IMR-90 (cell line): ENCODE results near the gene AKR7A2. TPM values are rescaled to one million over a fixed set of nuclear protein-coding genes. Genes with fewer than 3 reads are reported as not detected.

Experiments
- ATAC-seq: fragments of 200-7000 bp; cut with Tn5 transposase; 2 replicates; pipeline ENCODE4 v1.9.1; 2020; ENCODE audit warnings: low read depth, mild to moderate bottlenecking, moderate library complexity
- BruUV-seq: library from RNA; stranded (reverse); fragments of 400-500 nt; replicated peaks from 2 replicates; lab custom pipeline; 2021; lab: Mats Ljungman, UMichigan
- CTCF ChIA-PET: fragments of 300-600 bp; formaldehyde crosslinking; extraction: SDS; loops from one replicate; lab custom pipeline; 2021; ENCODE audit warnings: antibody characterized with exemption; lab: Yijun Ruan, JAX
- POLR2A ChIA-PET: fragments of 300-600 bp; sonication (Branson Sonifier 250); formaldehyde crosslinking; loops from one replicate; lab custom pipeline; 2022; ENCODE audit warnings: antibody characterized with exemption; ENCODE audit not compliant: unreplicated experiment; lab: Charles Lee
- DNase-seq: peaks from one replicate; pipeline ENCODE4 v3.0.0; 2013
- H2AFZ ChIP-seq: replicated peaks from 2 replicates; pipeline ENCODE3; 2013; ENCODE audit warnings: low read length, mild to moderate bottlenecking; ENCODE audit not compliant: poor library complexity
- H2AK5ac ChIP-seq: 2 replicates; pipeline ENCODE4 v1.6.1; 2013; ENCODE audit warnings: low read depth, low read length, inconsistent platforms
- H2AK9ac ChIP-seq: replicated peaks from 2 replicates; pipeline ENCODE3; 2013; ENCODE audit warnings: mild to moderate bottlenecking, low read depth, low read length, moderate library complexity; ENCODE audit not compliant: poor library complexity
- H2BK120ac ChIP-seq: 2 replicates; pipeline ENCODE4 v1.6.1; 2013; ENCODE audit warnings: low read depth, low read length, inconsistent platforms
- H2BK15ac ChIP-seq: 3 replicates; pipeline ENCODE4 v1.6.1; 2013; ENCODE audit warnings: low read depth, low read length, inconsistent platforms
- H2BK20ac ChIP-seq: 2 replicates; pipeline ENCODE4 v1.6.1; 2013; ENCODE audit warnings: low read depth, mild to moderate bottlenecking, inconsistent platforms, low read length, moderate library complexity
- H2BK5ac ChIP-seq: 2 replicates; pipeline ENCODE4 v1.6.1; 2013; ENCODE audit warnings: mild to moderate bottlenecking, low read depth, low read length, inconsistent platforms; ENCODE audit not compliant: poor library complexity, severe bottlenecking
- H3K14ac ChIP-seq: replicated peaks from 2 replicates; pipeline ENCODE4 v1.6.1; 2013; ENCODE audit warnings: low read depth, low read length, inconsistent platforms
- H3K18ac ChIP-seq: 2 replicates; pipeline ENCODE4 v1.6.1; 2013; ENCODE audit warnings: low read depth, low read length, control low read depth
- H3K23ac ChIP-seq: 2 replicates; pipeline ENCODE4 v1.6.1; 2013; ENCODE audit warnings: low read depth, low read length, inconsistent platforms
- H3K27ac ChIP-seq: 2 replicates; pipeline ENCODE4 v1.5.1; 2013; ENCODE audit warnings: mild to moderate bottlenecking, control low read depth, low read length; ENCODE audit not compliant: insufficient read depth
- H3K27me3 ChIP-seq: 2 replicates; pipeline ENCODE4 v1.6.1; 2013; ENCODE audit warnings: low read length; ENCODE audit not compliant: control insufficient read depth, insufficient read depth
- H3K36me3 ChIP-seq: 2 replicates; pipeline ENCODE4 v1.6.1; 2013; ENCODE audit warnings: low read length, mixed read lengths; ENCODE audit not compliant: control insufficient read depth, insufficient read depth
- H3K4ac ChIP-seq: 2 replicates; pipeline ENCODE4 v1.6.1; 2013; ENCODE audit warnings: low read depth, low read length, inconsistent platforms
- H3K4me1 ChIP-seq: 2 replicates; pipeline ENCODE4 v1.6.1; 2013; ENCODE audit warnings: low read length, mixed read lengths; ENCODE audit not compliant: control insufficient read depth, insufficient read depth
- H3K4me2 ChIP-seq: 2 replicates; pipeline ENCODE4 v1.6.1; 2013; ENCODE audit warnings: low read depth, mild to moderate bottlenecking, control low read depth, low read length, moderate library complexity
- H3K4me3 ChIP-seq: 2 replicates; pipeline ENCODE4 v1.5.1; 2013; ENCODE audit warnings: low read depth, mild to moderate bottlenecking, control low read depth, low read length, moderate library complexity; ENCODE audit not compliant: insufficient read depth
- H3K56ac ChIP-seq: 2 replicates; pipeline ENCODE4 v1.6.1; 2013; ENCODE audit warnings: low read length, inconsistent platforms; ENCODE audit not compliant: insufficient read depth; ENCODE audit errors: extremely low read depth
- H3K79me1 ChIP-seq, 2 experiments: 2 replicates each; pipeline ENCODE4 v1.6.1; 2013; ENCODE audit warnings: low read length in 2 of 2, inconsistent platforms in 1 of 2, low read depth in 1 of 2
- H3K9ac ChIP-seq: 2 replicates; pipeline ENCODE4 v1.6.1; 2013; ENCODE audit warnings: low read depth, low read length, control low read depth
- H3K9me1 ChIP-seq: 2 replicates; pipeline ENCODE4 v1.6.1; 2013; ENCODE audit warnings: low read length, inconsistent platforms; ENCODE audit not compliant: insufficient read depth
- H3K9me3 ChIP-seq: 2 replicates; pipeline ENCODE4 v1.6.1; 2013; ENCODE audit warnings: low read length; ENCODE audit not compliant: control insufficient read depth, insufficient read depth
- H4K20me1 ChIP-seq: 2 replicates; pipeline ENCODE4 v1.6.1; 2013; ENCODE audit warnings: low read length, inconsistent platforms; ENCODE audit not compliant: insufficient read depth
- H4K5ac ChIP-seq: 2 replicates; pipeline ENCODE4 v1.6.1; 2013; ENCODE audit warnings: mild to moderate bottlenecking, low read depth, low read length, control low read depth
- H4K8ac ChIP-seq, 2 experiments: 2 replicates each; pipeline ENCODE4 v1.6.1; 2013; ENCODE audit warnings: low read depth in 2 of 2, low read length in 2 of 2, control low read depth in 1 of 2, inconsistent platforms in 1 of 2
- H4K91ac ChIP-seq: 2 replicates; pipeline ENCODE4 v1.6.1; 2013; ENCODE audit warnings: low read depth, low read length, inconsistent platforms; ENCODE audit not compliant: insufficient read depth
- MXI1 ChIP-seq: IDR thresholded peaks from 2 replicates; pipeline ENCODE4 v1.6.1; 2012; ENCODE audit warnings: low read depth, mild to moderate bottlenecking, low read length, moderate library complexity, borderline replicate concordance
- NFE2L2 ChIP-seq: fragments of 150-350 bp; IDR thresholded peaks from 2 replicates; pipeline ENCODE4 v1.6.1; 2016; ENCODE audit warnings: low read depth, mild to moderate bottlenecking, low read length
- WGBS, 2 experiments: methylation state at CpG; one replicate each; pipeline versions ENCODE4 v1.1.5 to v1.1.7; 2013; ENCODE audit warnings: missing lambda C conversion rate in 2 of 2; ENCODE audit not compliant: insufficient read length in 1 of 2; ENCODE audit errors: extremely low coverage in 2 of 2; 5-methylcytosine and 5-hydroxymethylcytosine counted together
- dilution Hi-C: fragments of 300-500 bp; cut with HindIII; formaldehyde crosslinking; loops from one replicate; pipeline ENCODE4 v1.14.3; 2018; ENCODE audit warnings: low sequenced_read_pairs; ENCODE audit not compliant: unreplicated experiment
- in situ Hi-C: fragments of 300-500 bp; cut with MboI; formaldehyde crosslinking; loops from 3 replicates; pipeline ENCODE4 v1.14.3; 2019; ENCODE audit warnings: low sequenced_read_pairs, inconsistent platforms, mixed read lengths
- intact Hi-C: fragments of 100-400 bp; cut with micrococcal nuclease; formaldehyde crosslinking; loops from 2 replicates; pipeline ENCODE4 v1.10.0; 2022
- polyA plus RNA-seq, 3 experiments: library from polyadenylated mRNA; depleted of rRNA; stranded (reverse); fragments of >200 nt; gene quantifications; 2 replicates each; pipeline ENCODE4 v1.2.3, GENCODE V29; 2012; ENCODE audit warnings: low replicate concordance in 1 of 3
- total RNA-seq: library from RNA; depleted of rRNA; stranded (reverse); fragments of >200 nt; gene quantifications from 2 replicates; pipeline ENCODE4 v1.2.3, GENCODE V29; 2012

The AKR7A2 gene
- total and polyA plus RNA-seq, 2 of the 4 experiments (the other 2 are of a cell fraction): 55.8 to 60.2 TPM

DNA sequence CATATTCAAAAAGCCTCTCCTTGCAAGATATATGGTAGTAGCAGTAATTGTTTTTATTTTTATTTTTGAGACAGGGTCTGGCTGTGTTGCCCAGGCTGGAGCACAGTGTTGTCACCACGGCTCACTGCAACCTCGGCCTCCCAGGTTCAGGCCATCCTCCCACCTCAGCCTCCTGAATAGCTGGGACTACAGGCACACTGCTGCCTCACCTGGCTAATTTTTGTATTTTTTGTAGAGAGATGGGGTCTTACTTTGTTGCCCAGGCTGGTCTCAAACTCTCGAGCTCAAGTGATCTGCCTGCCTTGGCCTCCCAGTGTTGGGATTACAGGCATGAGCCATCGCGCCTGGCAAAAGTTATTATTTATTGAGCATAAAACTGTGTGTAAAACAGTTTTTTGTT is 38.6 kb upstream of the AKR7A2 start:
- in situ Hi-C loops (no loop called here), intact Hi-C loops (no loop called here), dilution Hi-C loops (no loop called here)
- Histone ChIP-seq H4K20me1 (peaks cover 34% of the 10 kb centered on the region), H2BK5ac (no peak overlapping the region), H2BK120ac (no peak overlapping the region), H3K9me3 (no peaks in the 10 kb centered on the region), H3K27ac (no peak overlapping the region), H3K23ac (no peak overlapping the region), H3K4me1 (peaks cover 2% of the 10 kb centered on the region; the same call in 1 of the 2 replicates), H3K27me3 (no peaks in the 10 kb centered on the region), H2BK20ac (no peak overlapping the region), H4K5ac (no peak overlapping the region), H2AK5ac (no peak overlapping the region), H3K18ac (no peak overlapping the region), H4K8ac (no peak overlapping the region), H2AFZ (no peak overlapping the region), H3K56ac (no peak overlapping the region), H4K91ac (no peak overlapping the region), H3K4me3 (no peak overlapping the region), H3K9me1 (no peaks in the 10 kb centered on the region), H3K4ac (no peak overlapping the region), H3K14ac (no peak overlapping the region), H3K4me2 (no peak overlapping the region), H3K79me1 (peaks cover 23 to 63% of the 10 kb centered on the region in 2 experiments), H2AK9ac (no peak overlapping the region), H3K36me3 (peaks cover 75% of the 10 kb centered on the region), H3K9ac (no peak overlapping the region), H2BK15ac (no peak overlapping the region)
- TF ChIP-seq NFE2L2: no peak
- no peak for TF ChIP-seq MXI1
- no peak for ATAC-seq
- ChIA-PET POLR2A (no interaction called here), CTCF (no interaction called here)
- WGBS, 2 experiments: no CpG with 5 or more reads among the region's 5 CpGs
- DNase-seq: no peak
- BruUV-seq: no TSS peak
